Peyer's patch (tissue), 4 donors: Measurements from ENCODE around the gene IRF8. TPM values are rescaled to one million over a fixed set of nuclear protein-coding genes. Genes with fewer than 3 reads are reported as not detected.

ENCODE experiments used
- DNase-seq, 3 donors: peaks; one replicate each; pipeline ENCODE4 v3.0.0-alpha.2; 2017 to 2019
- H3K27ac ChIP-seq, 4 donors: fragments of 200-600 bp; sonication (generic); one replicate each; pipeline ENCODE4 v1.5.1; 2016 to 2019
- H3K27me3 ChIP-seq, 2 donors: fragments of 200-600 bp; sonication (generic); one replicate each; pipeline ENCODE4 v1.5.1; 2019
- H3K36me3 ChIP-seq, 3 donors: fragments of 200-600 bp; sonication (generic); one replicate each; pipeline ENCODE4 v1.5.1; 2016 to 2019
- H3K4me1 ChIP-seq, 4 donors: fragments of 200-600 bp; sonication (generic); one replicate each; pipeline ENCODE4 v1.5.1; 2016 to 2019
- H3K4me3 ChIP-seq, 4 donors: fragments of 200-600 bp; sonication (generic); 1 replicate in 3 of 4; 2 replicates in 1 of 4; pipeline ENCODE4 v1.5.1; 2016 to 2019; ENCODE audit warnings: mild to moderate bottlenecking in 1 of 4
- H3K9me3 ChIP-seq, 4 donors: fragments of 200-600 bp; sonication (generic); one replicate each; pipeline ENCODE4 v1.5.1; 2016 to 2019; ENCODE audit warnings: mild to moderate bottlenecking in 1 of 4
- CTCF ChIP-seq, 6 experiments: fragments of 450-650 bp in 4 of 6; fragments of 200-600 bp in 2 of 6; sonication (generic) in 1 of 6; IDR thresholded peaks; one replicate each; pipeline ENCODE4 v1.5.1; 2017 to 2019; ENCODE audit warnings: antibody characterized with exemption in 6 of 6, mild to moderate bottlenecking in 3 of 6, moderate library complexity in 1 of 6
- POLR2A ChIP-seq, 2 donors: fragments of 450-650 bp; IDR thresholded peaks; one replicate each; pipeline ENCODE4 v1.5.1; 2017; ENCODE audit warnings: antibody characterized with exemption in 2 of 2, mild to moderate bottlenecking in 2 of 2, moderate library complexity in 2 of 2
- total RNA-seq, 4 donors: library from RNA; depleted of rRNA; stranded (reverse); fragments of >200 nt; gene quantifications; one replicate each; pipeline ENCODE4 v1.1.0, GENCODE V29; 2016

Gene IRF8
- total RNA-seq, 4 donors from 2014 or later, result 39.8 to 191 (median 93.2) TPM

DNA sequence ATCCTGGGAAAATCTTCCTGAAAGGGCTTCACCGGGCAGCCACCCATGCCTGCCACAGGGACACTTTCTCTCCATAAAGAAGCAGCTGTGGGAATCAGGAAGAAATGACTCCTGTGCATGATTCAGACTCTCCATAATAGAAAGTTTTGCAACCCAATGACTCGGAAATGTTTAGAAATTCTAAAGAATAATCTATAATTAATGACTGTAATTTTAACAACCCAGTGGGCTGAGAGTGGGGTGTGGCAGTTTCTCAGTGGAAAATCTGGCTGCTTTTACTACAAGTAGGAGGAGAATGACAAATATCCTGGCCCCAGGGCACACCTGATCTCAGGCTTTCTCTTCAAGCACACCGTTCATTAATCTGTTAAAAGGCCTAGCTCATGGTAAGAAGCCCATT is 25.7 kb downstream of the IRF8 start:
- Histone ChIP-seq H3K9me3 (no peaks in the 10 kb centered on the region), H3K36me3 (peaks cover 0 to 16% (median 0%) of the 10 kb centered on the region in 3 donors), H3K27ac (peak overlapping the region in 3 of 4 donors; percentile 28 to 73 (median 49)), H3K27me3 (no peaks in the 10 kb centered on the region), H3K4me1 (no peaks in the 10 kb centered on the region), H3K4me3 (no peak overlapping the region)
- DNase-seq, result no peak
- no peak for TF ChIP-seq CTCF (IDR thresholded peaks at IDR 0.05)
- no peak for TF ChIP-seq POLR2A (IDR thresholded peaks at IDR 0.05)

DNA sequence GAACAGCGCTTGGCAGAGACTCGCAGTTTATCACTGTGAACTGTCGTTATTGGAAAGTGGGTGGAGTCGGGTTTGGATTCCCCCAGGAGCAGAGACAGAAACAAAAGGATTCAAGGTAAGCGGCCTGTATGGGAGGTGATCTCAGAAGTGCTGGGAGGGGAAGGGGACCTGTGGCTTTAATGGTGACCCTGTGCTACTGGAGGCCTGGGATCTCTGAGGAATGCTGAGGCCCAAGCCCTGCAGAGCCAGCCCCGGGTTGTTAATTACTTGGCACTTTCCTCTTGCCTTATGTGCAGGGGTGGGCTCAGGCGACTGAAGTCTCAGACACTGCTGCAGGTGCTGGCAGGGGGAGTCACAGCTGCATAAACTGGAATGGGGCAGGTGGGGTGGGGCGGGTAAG is 27.4 kb downstream of the IRF8 start:
- Histone ChIP-seq H3K4me3 (no peak overlapping the region), H3K27ac (no peak overlapping the region), H3K36me3 (peaks cover 0 to under 1% (median 0%) of the 10 kb centered on the region in 3 donors), H3K4me1 (peaks cover 0 to 3% (median under 1%) of the 10 kb centered on the region in 4 donors), H3K9me3 (no peaks in the 10 kb centered on the region), H3K27me3 (no peaks in the 10 kb centered on the region)
- TF ChIP-seq POLR2A (IDR thresholded peaks at IDR 0.05) (no peak), CTCF (IDR thresholded peaks at IDR 0.05) (no peak)
- no peak for DNase-seq

GRCh38 chr16:85927371-85927770 is 28.4 kb downstream of the IRF8 start:
- Histone ChIP-seq H3K9me3 (no peaks in the 10 kb centered on the region), H3K27me3 (no peaks in the 10 kb centered on the region), H3K4me3 (no peak overlapping the region), H3K27ac (peak overlapping the region in 1 of 4 donors; percentile 22), H3K36me3 (no peaks in the 10 kb centered on the region), H3K4me1 (peaks cover 0 to 9% (median 4%) of the 10 kb centered on the region in 4 donors)
- TF ChIP-seq CTCF (IDR thresholded peaks at IDR 0.05), result no peak
- TF ChIP-seq POLR2A (IDR thresholded peaks at IDR 0.05), result no peak
- DNase-seq, result no peak

- Histone ChIP-seq H3K4me1 (peaks cover 0 to 10% (median 4%) of the 10 kb centered on the region in 4 donors), H3K4me3 (no peak overlapping the region), H3K9me3 (no peaks in the 10 kb centered on the region), H3K27me3 (no peaks in the 10 kb centered on the region), H3K27ac (peak overlapping the region in 2 of 4 donors; percentile 22), H3K36me3 (no peaks in the 10 kb centered on the region)
- DNase-seq, result no peak
- TF ChIP-seq POLR2A (IDR thresholded peaks at IDR 0.05), result no peak
Measured at GRCh38 chr16:85927959-85928358, 29.0 kb downstream of the IRF8 start.

GRCh38 chr16:85928401-85928820 is 29.4 kb downstream of the IRF8 start:
- peak in 1 of 3 donors; percentile 66 for DNase-seq

More at GRCh38 chr16:85928401-85928820, 29.4 kb downstream of the IRF8 start:
- no peak for TF ChIP-seq POLR2A (IDR thresholded peaks at IDR 0.05)
- TF ChIP-seq CTCF (IDR thresholded peaks at IDR 0.05), result no peak
- Histone ChIP-seq H3K4me3 (no peak overlapping the region), H3K4me1 (peaks cover 0 to 10% (median 4%) of the 10 kb centered on the region in 4 donors), H3K27ac (peak overlapping the region in 2 of 4 donors; percentile 17 to 22), H3K27me3 (no peaks in the 10 kb centered on the region), H3K36me3 (no peaks in the 10 kb centered on the region), H3K9me3 (no peaks in the 10 kb centered on the region)
